GM18505 (cell line): ENCODE measurements around the gene CD46.

Experiments
- ATAC-seq: cut with Tn5 transposase; IDR thresholded peaks from one replicate; pipeline ENCODE4 v1.9.1; 2021; ENCODE audit not compliant: unreplicated experiment
- POLR2A ChIP-seq: IDR thresholded peaks from 4 replicates; pipeline ENCODE4 v1.6.1; 2011; ENCODE audit warnings: borderline replicate concordance; ENCODE audit not compliant: insufficient read depth, insufficient read length; ENCODE audit errors: extremely low read depth

The CD46 gene

GRCh38 chr1:207826557-207827487 is 75.0 kb downstream of the CD46 start:
- ATAC-seq: no peak
- TF ChIP-seq POLR2A: no peak

DNA sequence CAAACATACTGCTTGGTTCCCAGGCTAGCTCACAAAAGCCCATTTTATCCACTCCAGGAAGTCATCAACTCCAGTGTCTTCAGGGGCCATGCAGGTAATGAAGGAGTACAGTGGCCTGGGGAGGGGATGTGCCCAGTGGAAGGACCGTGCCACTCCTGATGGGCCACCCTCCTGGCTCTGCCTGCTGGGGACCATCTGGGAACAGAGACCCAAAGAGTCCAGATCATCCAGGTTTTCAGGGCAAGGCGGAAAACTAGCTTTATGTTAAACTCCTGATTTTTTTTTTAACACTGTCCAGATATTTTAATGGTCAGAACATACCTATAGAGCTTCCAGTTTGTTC is 75.6 kb downstream of the CD46 start:
- TF ChIP-seq POLR2A: no peak
- ATAC-seq: no peak

DNA sequence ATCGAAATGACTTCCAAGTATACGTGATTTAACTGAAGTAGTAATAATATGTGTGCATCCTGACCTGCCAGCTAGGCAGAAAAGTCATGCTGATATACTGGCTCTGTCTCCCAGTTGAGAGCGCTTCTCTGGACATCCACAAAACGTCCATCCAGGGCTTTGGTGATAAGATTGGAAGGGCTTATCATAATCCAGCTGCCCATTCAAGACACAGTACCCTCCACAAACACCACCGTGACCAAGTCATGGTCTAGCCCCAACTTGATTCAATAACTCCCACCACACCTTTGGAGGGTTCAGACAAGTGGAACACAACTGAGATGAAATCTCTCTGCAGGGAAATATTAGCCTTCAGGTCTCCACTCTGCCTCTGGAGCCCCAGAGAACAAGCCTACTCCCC is 76.2 kb downstream of the CD46 start:
- ATAC-seq: no peak

DNA sequence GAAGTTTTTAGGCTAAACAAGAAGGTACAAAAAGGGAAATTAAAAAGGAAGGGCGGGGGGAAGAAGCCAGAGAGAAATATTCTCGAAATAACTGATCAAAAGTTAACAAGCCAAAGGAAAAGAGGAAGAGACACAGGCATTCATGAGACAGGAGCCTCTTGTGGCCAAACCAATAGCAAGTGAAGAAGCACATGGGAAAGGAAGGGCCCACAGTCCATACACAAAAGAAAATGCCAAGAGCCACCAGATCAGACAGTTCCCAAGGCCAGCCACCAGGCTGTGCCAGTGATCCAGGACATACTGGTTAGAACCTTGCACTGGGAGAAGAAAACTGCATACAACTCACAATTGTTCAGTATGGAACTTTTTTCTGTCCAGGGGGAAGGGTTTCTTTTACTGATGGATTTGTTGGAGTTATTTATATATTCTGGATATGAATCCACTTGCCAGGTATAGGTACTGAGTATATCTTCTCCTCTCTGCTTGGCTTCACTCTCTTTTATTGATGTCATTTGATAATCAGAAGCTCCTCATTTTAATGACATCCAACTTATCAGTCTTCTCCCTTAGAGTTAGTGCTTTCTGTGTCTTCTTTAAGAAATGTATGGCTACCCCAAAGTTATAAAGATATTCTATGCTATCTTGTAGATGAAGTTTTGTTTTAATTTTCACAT is 76.8 kb downstream of the CD46 start:
- no peak for ATAC-seq
- TF ChIP-seq POLR2A: no peak

More for the DNA sequence above, 76.2 kb downstream of the CD46 start:
- no peak for TF ChIP-seq POLR2A

DNA sequence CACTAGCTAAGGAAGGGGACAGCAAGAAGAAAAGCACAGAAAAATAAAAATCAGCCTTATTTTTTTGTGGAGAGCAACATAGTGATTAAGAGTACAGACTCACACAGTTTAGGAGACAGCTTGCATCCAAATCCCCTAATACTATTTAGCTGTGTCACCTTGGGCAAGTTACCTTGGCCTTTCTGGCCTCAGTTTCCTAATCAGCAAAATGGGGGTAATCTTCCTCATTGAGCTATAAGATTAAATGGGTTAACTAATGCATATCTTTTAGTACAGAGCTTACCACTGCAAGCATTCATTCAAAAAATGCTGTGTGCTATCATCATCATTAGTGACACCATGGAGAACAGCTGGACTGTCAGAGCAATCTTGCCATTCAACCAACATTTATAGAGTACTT is 77.7 kb downstream of the CD46 start:
- TF ChIP-seq POLR2A: no peak
- no peak for ATAC-seq

DNA sequence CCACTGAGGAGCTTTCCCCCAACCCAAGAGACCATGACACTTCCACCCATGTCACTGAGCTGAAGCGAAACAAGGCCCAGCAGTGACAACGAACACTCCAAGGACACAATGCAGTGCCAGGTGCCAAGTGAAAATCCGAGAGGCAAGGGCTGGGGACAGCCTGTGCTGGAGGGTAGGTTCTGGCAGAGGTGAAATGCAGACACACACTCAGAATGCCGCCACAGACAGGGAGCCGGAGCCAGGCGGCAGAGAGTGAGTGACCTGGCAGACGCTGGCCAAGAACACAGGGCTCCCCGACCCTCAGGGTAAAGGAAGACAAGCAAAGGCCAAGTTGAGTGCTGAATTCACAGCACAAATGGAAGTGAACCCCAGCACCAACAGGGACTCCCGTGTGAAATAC is 78.9 kb downstream of the CD46 start:
- TF ChIP-seq POLR2A: no peak
- no peak for ATAC-seq

GRCh38 chr1:207831517-207832327 is 79.9 kb downstream of the CD46 start:
- ATAC-seq: peak; percentile 76
- TF ChIP-seq POLR2A: peak; percentile 45

DNA sequence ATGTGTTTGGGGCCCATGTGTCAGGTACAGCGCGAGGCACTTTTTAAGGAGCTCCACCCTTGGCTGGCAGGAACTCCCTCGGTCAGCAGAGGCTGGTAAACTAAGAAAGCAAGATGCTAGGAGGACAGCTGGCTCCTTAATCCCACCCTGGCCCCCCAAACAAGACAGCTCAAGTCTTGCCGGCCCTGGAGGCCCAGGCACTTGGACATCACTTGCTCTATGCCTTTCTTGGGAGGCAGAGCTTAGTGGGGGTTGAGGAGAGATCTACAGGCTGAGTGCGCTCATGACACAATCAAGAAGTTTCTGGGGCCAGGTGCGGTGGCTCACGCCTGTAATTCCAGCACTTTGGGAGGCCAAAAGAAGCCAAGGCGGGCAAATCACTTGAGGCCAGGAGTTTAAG is 80.9 kb downstream of the CD46 start:
- no peak for TF ChIP-seq POLR2A
- no peak for ATAC-seq

GRCh38 chr1:207833381-207833780 is 81.5 kb downstream of the CD46 start:
- ATAC-seq: no peak
- no peak for TF ChIP-seq POLR2A

- no peak for ATAC-seq
- TF ChIP-seq POLR2A: no peak
Measured at GRCh38 chr1:207833956-207834660, 82.3 kb downstream of the CD46 start.

GRCh38 chr1:207835958-207836357 is 84.1 kb downstream of the CD46 start:
- no peak for ATAC-seq
- no peak for TF ChIP-seq POLR2A

- no peak for ATAC-seq
- TF ChIP-seq POLR2A: no peak
Measured at GRCh38 chr1:207836591-207837347, 84.9 kb downstream of the CD46 start.

GRCh38 chr1:207837673-207838072 is 85.8 kb downstream of the CD46 start:
- no peak for TF ChIP-seq POLR2A
- ATAC-seq: no peak
